Measurements from ENCODE around the gene TLN1.

Gene TLN1

GRCh38 chr9:35748242-35748857 lies 16.4 kb upstream of the TLN1 start:
- DNase-seq (ENCODE audit: low read depth) = no peak
- TF ChIP-seq, protein P1, sequence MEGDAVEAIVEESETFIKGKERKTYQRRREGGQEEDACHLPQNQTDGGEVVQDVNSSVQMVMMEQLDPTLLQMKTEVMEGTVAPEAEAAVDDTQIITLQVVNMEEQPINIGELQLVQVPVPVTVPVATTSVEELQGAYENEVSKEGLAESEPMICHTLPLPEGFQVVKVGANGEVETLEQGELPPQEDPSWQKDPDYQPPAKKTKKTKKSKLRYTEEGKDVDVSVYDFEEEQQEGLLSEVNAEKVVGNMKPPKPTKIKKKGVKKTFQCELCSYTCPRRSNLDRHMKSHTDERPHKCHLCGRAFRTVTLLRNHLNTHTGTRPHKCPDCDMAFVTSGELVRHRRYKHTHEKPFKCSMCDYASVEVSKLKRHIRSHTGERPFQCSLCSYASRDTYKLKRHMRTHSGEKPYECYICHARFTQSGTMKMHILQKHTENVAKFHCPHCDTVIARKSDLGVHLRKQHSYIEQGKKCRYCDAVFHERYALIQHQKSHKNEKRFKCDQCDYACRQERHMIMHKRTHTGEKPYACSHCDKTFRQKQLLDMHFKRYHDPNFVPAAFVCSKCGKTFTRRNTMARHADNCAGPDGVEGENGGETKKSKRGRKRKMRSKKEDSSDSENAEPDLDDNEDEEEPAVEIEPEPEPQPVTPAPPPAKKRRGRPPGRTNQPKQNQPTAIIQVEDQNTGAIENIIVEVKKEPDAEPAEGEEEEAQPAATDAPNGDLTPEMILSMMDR (conservative IDR thresholded peaks at IDR 0.05; ENCODE audit: control insufficient read depth, insufficient read depth, low read depth, low read length) = no peak
- H3K4me3 ChIP-seq (ENCODE audit: control insufficient read depth, low read depth, low read length) = peak overlapping the region; percentile 83

DNA sequence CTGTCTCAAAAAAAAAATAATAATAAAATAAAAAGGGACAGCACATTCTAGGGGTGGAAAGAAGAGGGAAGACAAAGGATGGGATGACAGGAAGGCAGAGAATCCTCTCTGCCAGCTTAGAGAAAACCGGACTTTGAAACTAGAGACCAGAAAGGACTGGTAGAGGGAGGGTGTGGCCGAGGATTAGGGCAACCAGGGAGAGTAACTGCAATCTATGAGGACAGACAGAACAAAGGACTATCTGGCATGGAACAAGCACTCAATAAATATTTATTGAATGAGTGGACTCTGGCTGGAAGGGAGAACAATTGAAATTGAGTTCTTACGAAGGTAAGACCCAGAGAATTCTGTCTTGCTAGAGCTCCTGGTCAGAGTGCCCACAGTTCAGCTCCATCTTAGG lies 14.6 kb upstream of the TLN1 start:
- H3K4me3 ChIP-seq (ENCODE audit: control insufficient read depth, low read depth, low read length) = peak overlapping the region; percentile 83
- TF ChIP-seq, protein P1 (conservative IDR thresholded peaks at IDR 0.05; ENCODE audit: control insufficient read depth, insufficient read depth, low read depth, low read length) = no peak

DNA sequence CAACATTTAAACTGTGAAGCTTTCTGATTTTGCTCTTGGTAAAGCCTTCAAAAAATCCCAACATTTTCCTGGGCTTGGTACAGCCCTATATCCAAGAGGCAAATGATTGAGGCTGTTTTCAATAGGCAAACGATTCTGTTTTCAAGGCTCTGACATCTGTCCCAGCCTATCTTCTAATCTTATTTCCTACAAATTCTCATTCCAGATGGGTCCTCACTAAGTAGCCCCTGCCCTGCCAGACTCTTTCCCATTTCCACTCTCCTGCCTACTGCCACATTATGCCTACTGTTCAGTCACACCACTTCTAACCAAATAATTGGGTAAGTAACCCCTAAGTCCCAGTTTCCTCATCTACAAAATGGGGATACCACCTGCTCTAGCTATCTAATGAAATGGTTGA lies 13.6 kb upstream of the TLN1 start:
- H3K4me3 ChIP-seq (ENCODE audit: control insufficient read depth, low read depth, low read length) = no peak overlapping the region
- DNase-seq (ENCODE audit: low read depth) = no peak
- TF ChIP-seq, protein P1 (conservative IDR thresholded peaks at IDR 0.05; ENCODE audit: control insufficient read depth, insufficient read depth, low read depth, low read length) = no peak

More for the DNA sequence above, 14.6 kb upstream of the TLN1 start:
- DNase-seq (ENCODE audit: low read depth) = no peak

DNA sequence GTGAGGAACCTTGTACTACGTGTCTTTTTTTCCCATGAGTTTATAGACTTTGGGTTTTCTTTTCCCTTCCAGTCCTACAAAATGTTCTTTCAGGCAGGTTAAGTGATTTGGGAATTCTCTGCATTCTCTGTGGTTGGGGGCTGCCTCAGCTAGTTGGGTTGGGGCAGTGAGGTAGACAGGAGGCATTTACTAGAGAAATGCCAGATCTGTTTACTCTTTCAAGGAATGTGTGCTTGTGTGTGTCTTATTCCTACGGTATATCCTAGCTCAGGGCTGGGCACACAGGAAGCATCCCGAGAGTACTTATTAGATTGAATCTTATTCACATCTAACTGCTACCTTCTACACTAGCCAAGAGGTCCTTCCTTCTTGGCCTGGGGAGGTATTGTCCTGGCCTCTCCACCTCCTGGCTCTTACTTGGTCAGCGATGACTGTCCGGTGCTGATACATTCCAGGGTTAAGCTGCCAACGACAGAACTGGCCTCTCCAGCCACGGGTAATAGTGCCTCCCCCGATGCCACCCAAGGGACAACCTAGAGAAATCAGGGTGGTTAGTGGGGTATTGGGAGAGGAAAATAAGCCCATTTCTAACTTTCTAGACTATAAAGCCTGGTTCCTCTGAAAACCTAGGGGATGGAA lies 12.0 kb upstream of the TLN1 start:
- no peak overlapping the region for H3K4me3 ChIP-seq (ENCODE audit: control insufficient read depth, low read depth, low read length)
- DNase-seq (ENCODE audit: low read depth) = no peak
- TF ChIP-seq, protein P1 (conservative IDR thresholded peaks at IDR 0.05; ENCODE audit: control insufficient read depth, insufficient read depth, low read depth, low read length) = no peak

- TF ChIP-seq, protein P1 (conservative IDR thresholded peaks at IDR 0.05; ENCODE audit: control insufficient read depth, insufficient read depth, low read depth, low read length) = no peak
- DNase-seq (ENCODE audit: low read depth) = no peak
- H3K4me3 ChIP-seq (ENCODE audit: control insufficient read depth, low read depth, low read length) = no peak overlapping the region
These were observed 11.5 kb upstream of the TLN1 start for GRCh38 chr9:35743452-35743851.

DNA sequence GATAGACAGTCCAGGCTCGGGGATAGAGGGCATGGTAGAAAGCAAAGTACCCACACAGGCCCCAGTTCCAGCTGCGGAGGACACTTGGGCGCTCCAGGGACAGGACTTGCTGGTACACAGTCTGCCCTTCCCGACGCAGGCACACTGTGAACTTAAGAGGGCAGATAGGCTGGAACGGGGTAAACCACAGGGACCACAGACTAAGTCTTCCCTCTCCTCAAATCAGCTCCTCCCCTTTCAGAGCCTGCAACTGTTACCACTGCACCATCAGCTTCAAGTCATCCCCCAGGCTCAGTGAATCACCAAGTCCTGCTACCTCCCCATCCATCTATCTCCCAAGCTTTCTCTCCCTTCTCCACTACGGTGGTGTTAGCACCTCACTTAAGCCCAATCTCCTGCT lies 9.7 kb upstream of the TLN1 start:
- no peak overlapping the region for H3K4me3 ChIP-seq (ENCODE audit: control insufficient read depth, low read depth, low read length)
- no peak for DNase-seq (ENCODE audit: low read depth)
- TF ChIP-seq, protein P1 (conservative IDR thresholded peaks at IDR 0.05; ENCODE audit: control insufficient read depth, insufficient read depth, low read depth, low read length) = no peak
